Esophagus muscularis mucosa (tissue), 4 donors: ENCODE data around the gene RFTN1. TPM values are rescaled to one million over a fixed set of nuclear protein-coding genes. Genes with fewer than 3 reads are reported as not detected.

Source experiments
- DNase-seq: peaks from one replicate; pipeline ENCODE4 v3.0.0-alpha.2; 2017; ENCODE audit errors: extremely low spot score
- H3K27ac ChIP-seq, 4 donors: fragments of 200-600 bp; sonication (generic); replicated peaks in 1 of 4; 1 replicate in 3 of 4; 2 replicates in 1 of 4; pipeline ENCODE4 v1.5.1; 2016 to 2019; ENCODE audit warnings: mild to moderate bottlenecking in 1 of 4
- H3K27me3 ChIP-seq, 4 donors: fragments of 200-600 bp; sonication (generic); one replicate each; pipeline versions ENCODE4 v1.5.1 to v1.6.0; 2016 to 2019
- H3K36me3 ChIP-seq, 4 donors: fragments of 200-600 bp; sonication (generic); one replicate each; pipeline ENCODE4 v1.5.1; 2016 to 2019
- H3K4me1 ChIP-seq, 4 donors: fragments of 200-600 bp; sonication (generic); one replicate each; pipeline ENCODE4 v1.5.1; 2016 to 2019
- H3K4me3 ChIP-seq, 4 donors: fragments of 200-600 bp; sonication (generic); 1 replicate in 2 of 4; 2 replicates in 2 of 4; pipeline ENCODE4 v1.5.1; 2016 to 2019; ENCODE audit warnings: mild to moderate bottlenecking in 4 of 4, moderate library complexity in 1 of 4
- H3K9me3 ChIP-seq, 4 donors: fragments of 200-600 bp; sonication (generic); 1 replicate in 3 of 4; 2 replicates in 1 of 4; pipeline ENCODE4 v1.5.1; 2016 to 2019
- EP300 ChIP-seq: sonication (generic); formaldehyde crosslinking; IDR thresholded peaks from one replicate; pipeline ENCODE4 v1.6.1; 2017; ENCODE audit warnings: antibody characterized with exemption
- POLR2A ChIP-seq: fragments of 450-650 bp; IDR thresholded peaks from one replicate; pipeline ENCODE4 v1.6.1; 2017; ENCODE audit warnings: antibody characterized with exemption, moderate library complexity, mild to moderate bottlenecking, low read depth
- POLR2AphosphoS5 ChIP-seq, 2 donors: sonication (generic); formaldehyde crosslinking; IDR thresholded peaks; one replicate each; pipeline ENCODE4 v1.6.1; 2017; ENCODE audit warnings: antibody characterized with exemption in 2 of 2
- WGBS: methylation state at CpG from one replicate; pipeline ENCODE4 v1.1.5; 2018; 5-methylcytosine and 5-hydroxymethylcytosine counted together
- intact Hi-C: fragments of 100-400 bp; cut with DNase I; formaldehyde crosslinking; loops from one replicate; pipeline ENCODE4 v1.15.1; 2023
- total RNA-seq, 4 donors: library from RNA; depleted of rRNA; stranded (reverse); fragments of >200 nt; gene quantifications; one replicate each; pipeline versions ENCODE4 v1.1.0 to v1.2.1, GENCODE V29; 2016
- TF ChIP-seq, protein P1 (sequence below), 3 experiments: fragments of 200-600 bp in 2 of 3; fragments of 450-650 bp in 1 of 3; sonication (generic) in 2 of 3; IDR thresholded peaks; one replicate each; pipeline ENCODE4 v1.5.1; 2017 to 2019; ENCODE audit warnings: antibody characterized with exemption in 3 of 3, mild to moderate bottlenecking in 2 of 3, moderate library complexity in 1 of 3

Gene RFTN1
- total RNA-seq, 4 donors from 2014 or later, result 79.7 to 142 (median 104) TPM

- peaks cover 0 to 13% (median 1%) of the 10 kb centered on the region in 4 donors for H3K36me3 ChIP-seq
- no peak for DNase-seq
- TF ChIP-seq POLR2A, result no peak
- TF ChIP-seq EP300, result no peak
- TF ChIP-seq, protein P1, sequence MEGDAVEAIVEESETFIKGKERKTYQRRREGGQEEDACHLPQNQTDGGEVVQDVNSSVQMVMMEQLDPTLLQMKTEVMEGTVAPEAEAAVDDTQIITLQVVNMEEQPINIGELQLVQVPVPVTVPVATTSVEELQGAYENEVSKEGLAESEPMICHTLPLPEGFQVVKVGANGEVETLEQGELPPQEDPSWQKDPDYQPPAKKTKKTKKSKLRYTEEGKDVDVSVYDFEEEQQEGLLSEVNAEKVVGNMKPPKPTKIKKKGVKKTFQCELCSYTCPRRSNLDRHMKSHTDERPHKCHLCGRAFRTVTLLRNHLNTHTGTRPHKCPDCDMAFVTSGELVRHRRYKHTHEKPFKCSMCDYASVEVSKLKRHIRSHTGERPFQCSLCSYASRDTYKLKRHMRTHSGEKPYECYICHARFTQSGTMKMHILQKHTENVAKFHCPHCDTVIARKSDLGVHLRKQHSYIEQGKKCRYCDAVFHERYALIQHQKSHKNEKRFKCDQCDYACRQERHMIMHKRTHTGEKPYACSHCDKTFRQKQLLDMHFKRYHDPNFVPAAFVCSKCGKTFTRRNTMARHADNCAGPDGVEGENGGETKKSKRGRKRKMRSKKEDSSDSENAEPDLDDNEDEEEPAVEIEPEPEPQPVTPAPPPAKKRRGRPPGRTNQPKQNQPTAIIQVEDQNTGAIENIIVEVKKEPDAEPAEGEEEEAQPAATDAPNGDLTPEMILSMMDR (IDR thresholded peaks at IDR 0.05), result no peak
- TF ChIP-seq POLR2AphosphoS5 (IDR thresholded peaks at IDR 0.05), result no peak
- no peak overlapping the region for H3K27ac ChIP-seq
- H3K9me3 ChIP-seq, result no peaks in the 10 kb centered on the region
- intact Hi-C loops, result no loop called here
- H3K27me3 ChIP-seq, result no peaks in the 10 kb centered on the region
- 100% methylated on average over 1 of the region's 1 CpG for WGBS
- H3K4me1 ChIP-seq, result peaks cover 27 to 88% (median 73%) of the 10 kb centered on the region in 4 donors
- H3K4me3 ChIP-seq, result no peak overlapping the region
These were observed 13.4 kb downstream of the RFTN1 start for GRCh38 chr3:16500093-16500492.

DNA sequence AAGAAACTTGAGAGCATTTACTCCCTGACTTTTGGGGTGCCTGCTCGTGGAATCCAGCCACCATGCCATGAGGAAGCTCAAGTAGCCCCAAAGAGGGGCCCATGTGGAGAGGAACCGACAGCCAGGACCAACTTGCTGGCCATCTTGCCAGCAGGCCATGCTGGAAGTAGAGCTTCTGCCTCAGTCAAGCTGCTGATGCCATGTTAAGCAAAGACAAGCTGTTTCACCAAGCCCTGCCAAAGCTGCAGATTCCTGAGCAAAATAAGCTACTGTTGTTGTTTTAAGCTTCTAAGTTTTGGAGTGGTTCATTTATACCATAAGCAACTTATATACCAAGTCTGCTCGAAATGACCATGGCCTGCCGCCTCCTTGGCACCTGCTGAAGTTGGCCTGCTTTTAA, 14.1 kb downstream of the RFTN1 start:
- no peak overlapping the region for H3K4me3 ChIP-seq
- intact Hi-C loops, result no loop called here
- peaks cover 28 to 88% (median 73%) of the 10 kb centered on the region in 4 donors for H3K4me1 ChIP-seq
- no peaks in the 10 kb centered on the region for H3K9me3 ChIP-seq
- H3K27ac ChIP-seq, result peak overlapping the region in 1 of 4 donors; percentile 22
- peaks cover 0 to 13% (median 0%) of the 10 kb centered on the region in 4 donors for H3K36me3 ChIP-seq
- 93% methylated on average over 4 of the region's 4 CpGs for WGBS
- TF ChIP-seq, protein P1 (IDR thresholded peaks at IDR 0.05), result no peak
- TF ChIP-seq EP300 (no peak), POLR2A (no peak), POLR2AphosphoS5 (IDR thresholded peaks at IDR 0.05) (no peak)
- no peak for DNase-seq
- no peaks in the 10 kb centered on the region for H3K27me3 ChIP-seq

GRCh38 chr3:16498130-16498890, 15.2 kb downstream of the RFTN1 start:
- H3K27ac ChIP-seq, result peak overlapping the region in 3 of 4 donors; percentile 1 to 22 (median 19)
- H3K4me3 ChIP-seq, result no peak overlapping the region
- TF ChIP-seq, protein P1 (IDR thresholded peaks at IDR 0.05), result no peak
- no peak for TF ChIP-seq POLR2A
- no peak for TF ChIP-seq POLR2AphosphoS5 (IDR thresholded peaks at IDR 0.05)
- TF ChIP-seq EP300, result no peak
- intact Hi-C loops, result no loop called here
- H3K36me3 ChIP-seq, result peaks cover 0 to 13% (median 0%) of the 10 kb centered on the region in 4 donors
- WGBS, result 70% methylated on average over 5 of the region's 5 CpGs
- DNase-seq, result no peak
- H3K9me3 ChIP-seq, result no peaks in the 10 kb centered on the region
- peaks cover 28 to 86% (median 71%) of the 10 kb centered on the region in 4 donors for H3K4me1 ChIP-seq
- no peaks in the 10 kb centered on the region for H3K27me3 ChIP-seq

- Histone ChIP-seq H3K4me3 (no peak overlapping the region), H3K4me1 (peaks cover 18 to 76% (median 57%) of the 10 kb centered on the region in 4 donors), H3K27me3 (no peaks in the 10 kb centered on the region), H3K9me3 (no peaks in the 10 kb centered on the region), H3K27ac (peak overlapping the region in 3 of 4 donors; percentile 62 to 71 (median 63)), H3K36me3 (peaks cover 0 to 26% (median 12%) of the 10 kb centered on the region in 4 donors)
- intact Hi-C loops, result no loop called here
- TF ChIP-seq POLR2AphosphoS5 (IDR thresholded peaks at IDR 0.05) (no peak), POLR2A (no peak), EP300 (no peak)
- TF ChIP-seq, protein P1 (IDR thresholded peaks at IDR 0.05), result no peak
- DNase-seq, result no peak
- 77% methylated on average over 10 of the region's 10 CpGs for WGBS
These were observed 16.9 kb downstream of the RFTN1 start for GRCh38 chr3:16496408-16497222.
